ENCODE data around the gene CNOT3. TPM values are rescaled to one million over a fixed set of nuclear protein-coding genes. Genes with fewer than 3 reads are reported as not detected.

The CNOT3 gene
- polyA plus RNA-seq, 1 of the 3 experiments (the other 2 are of a cell fraction) = 14.2 TPM

GRCh38 chr19:54128441-54128725, 9.2 kb upstream of the CNOT3 start:
- Histone ChIP-seq H3K9ac (no peak overlapping the region), H3K9me2 (no peaks in the 10 kb centered on the region), H3K27ac (ENCODE audit: low read depth in 2 of 2, low read length in 1 of 2) (no peak overlapping the region), H4K20me1 (ENCODE audit: insufficient read depth) (no peaks in the 10 kb centered on the region), H3K4me3 (ENCODE audit: low read depth in 2 of 2, low read length in 1 of 2) (no peak overlapping the region), H3K9me3 (no peaks in the 10 kb centered on the region), H3K36me3 (replicated peaks in 1 of 2; ENCODE audit: control insufficient read depth in 1 of 2, insufficient read depth in 2 of 2, low read length in 1 of 2) (peaks cover 0 to 66% of the 10 kb centered on the region in 2 experiments), H3K4me1 (ENCODE audit: control insufficient read depth in 1 of 2, insufficient read depth in 2 of 2, low read depth in 1 of 2, low read length in 1 of 2) (no peaks in the 10 kb centered on the region), H3K4me2 (no peak overlapping the region), H3K27me3 (ENCODE audit: insufficient read depth) (no peaks in the 10 kb centered on the region), H3F3A (replicated peaks; ENCODE audit: insufficient read depth) (no peaks in the 10 kb centered on the region), H2AFZ (ENCODE audit: low read depth) (no peak overlapping the region), H3K79me2 (ENCODE audit: insufficient read depth) (no peaks in the 10 kb centered on the region)
- 89% methylated on average over 19 of the region's 20 CpGs for WGBS (ENCODE audit: low lambda C conversion rate)
- no peak for DNase-seq
- POLR2A ChIA-PET = no interaction called here
- TF ChIP-seq SMC3 (IDR thresholded peaks at IDR 0.05; ENCODE audit: low read depth, low read length) = no peak
- no peak for TF ChIP-seq TCF12 (IDR thresholded peaks at IDR 0.05)
- TF ChIP-seq, protein P1, sequence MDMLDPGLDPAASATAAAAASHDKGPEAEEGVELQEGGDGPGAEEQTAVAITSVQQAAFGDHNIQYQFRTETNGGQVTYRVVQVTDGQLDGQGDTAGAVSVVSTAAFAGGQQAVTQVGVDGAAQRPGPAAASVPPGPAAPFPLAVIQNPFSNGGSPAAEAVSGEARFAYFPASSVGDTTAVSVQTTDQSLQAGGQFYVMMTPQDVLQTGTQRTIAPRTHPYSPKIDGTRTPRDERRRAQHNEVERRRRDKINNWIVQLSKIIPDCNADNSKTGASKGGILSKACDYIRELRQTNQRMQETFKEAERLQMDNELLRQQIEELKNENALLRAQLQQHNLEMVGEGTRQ (IDR thresholded peaks at IDR 0.05; ENCODE audit: borderline replicate concordance, low read depth, low read length) = no peak
- CTCF ChIA-PET = no interaction called here

DNA sequence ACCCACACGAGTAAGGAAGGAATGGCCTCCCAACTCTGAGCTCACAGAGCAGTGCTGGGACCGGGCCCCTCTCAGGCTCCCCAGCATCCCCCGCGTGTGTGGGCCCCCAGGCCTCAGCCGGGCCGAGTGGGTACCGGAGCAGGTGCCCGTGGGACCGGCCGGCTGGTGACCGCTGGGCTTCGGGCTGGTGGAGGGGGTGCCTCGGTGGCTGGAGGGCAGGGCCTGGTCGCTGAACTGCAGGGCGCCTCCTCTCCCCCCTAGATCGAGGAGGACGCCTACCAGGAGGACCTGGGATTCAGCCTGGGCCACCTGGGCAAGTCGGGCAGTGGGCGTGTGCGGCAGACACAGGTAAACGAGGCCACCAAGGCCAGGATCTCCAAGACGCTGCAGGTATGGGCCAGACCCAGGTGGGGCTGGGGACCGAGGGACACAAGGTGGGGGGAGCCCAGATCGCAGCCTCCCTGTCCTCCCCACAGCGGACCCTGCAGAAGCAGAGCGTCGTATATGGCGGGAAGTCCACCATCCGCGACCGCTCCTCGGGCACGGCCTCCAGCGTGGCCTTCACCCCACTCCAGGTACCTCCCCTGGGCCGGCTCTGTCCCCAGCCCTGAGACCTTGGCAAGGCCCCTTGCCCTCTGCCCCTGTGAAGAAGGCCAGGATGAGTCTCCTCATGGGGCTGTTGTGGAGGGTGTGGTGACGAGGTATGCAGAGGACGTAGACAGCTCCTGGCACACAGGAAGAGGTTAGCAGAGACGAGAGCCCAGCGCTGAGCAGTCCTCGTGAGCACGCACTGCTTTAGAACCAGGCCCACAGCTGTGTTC, 8.6 kb upstream of the CNOT3 start:
- ChIA-PET CTCF (no interaction called here), POLR2A (no interaction called here)
- Histone ChIP-seq H3K9me2 (no peaks in the 10 kb centered on the region), H3K27me3 (ENCODE audit: insufficient read depth) (no peaks in the 10 kb centered on the region), H4K20me1 (ENCODE audit: insufficient read depth) (no peaks in the 10 kb centered on the region), H3K27ac (ENCODE audit: low read depth in 2 of 2, low read length in 1 of 2) (no peak overlapping the region), H3K79me2 (ENCODE audit: insufficient read depth) (no peaks in the 10 kb centered on the region), H3K4me1 (ENCODE audit: control insufficient read depth in 1 of 2, insufficient read depth in 2 of 2, low read depth in 1 of 2, low read length in 1 of 2) (no peaks in the 10 kb centered on the region), H3K9ac (no peak overlapping the region), H3K36me3 (replicated peaks in 1 of 2; ENCODE audit: control insufficient read depth in 1 of 2, insufficient read depth in 2 of 2, low read length in 1 of 2) (peaks cover 0 to 60% of the 10 kb centered on the region in 2 experiments), H3F3A (replicated peaks; ENCODE audit: insufficient read depth) (no peaks in the 10 kb centered on the region), H2AFZ (ENCODE audit: low read depth) (no peak overlapping the region), H3K4me2 (no peak overlapping the region), H3K9me3 (no peaks in the 10 kb centered on the region), H3K4me3 (ENCODE audit: low read depth in 2 of 2, low read length in 1 of 2) (no peak overlapping the region)
- no peak for DNase-seq
- TF ChIP-seq TAF1 (IDR thresholded peaks at IDR 0.05; ENCODE audit: borderline replicate concordance, low read depth, low read length) (no peak), IRF3 (IDR thresholded peaks at IDR 0.05; ENCODE audit: low read depth, low read length) (no peak), SIN3A (IDR thresholded peaks at IDR 0.05; ENCODE audit: borderline replicate concordance, low read depth, low read length) (no peak)
- WGBS (ENCODE audit: low lambda C conversion rate) = 96% methylated on average over 25 of the region's 41 CpGs

DNA sequence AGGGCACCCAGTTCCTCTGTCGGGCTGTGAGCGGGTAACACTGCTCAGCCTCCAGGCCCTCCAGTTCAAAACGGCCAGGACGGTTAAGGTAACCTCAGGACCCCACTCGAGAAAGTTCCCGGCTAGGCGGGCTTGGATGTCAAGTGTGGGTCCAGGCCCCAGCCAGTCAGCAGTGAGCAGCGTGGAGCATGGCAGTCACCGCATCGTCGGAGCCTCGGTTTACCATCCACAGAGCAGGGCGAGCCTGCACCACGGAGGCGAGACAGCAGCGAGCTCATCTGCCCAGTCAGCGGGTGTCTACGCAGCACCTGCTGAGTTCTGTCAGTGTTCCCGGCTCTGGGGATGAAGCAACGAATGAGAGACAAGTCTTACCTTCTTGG, 8.0 kb upstream of the CNOT3 start:
- no peak for DNase-seq
- Histone ChIP-seq H3K9ac (no peak overlapping the region), H3K4me2 (no peak overlapping the region), H2AFZ (ENCODE audit: low read depth) (no peak overlapping the region), H3K27me3 (ENCODE audit: insufficient read depth) (no peaks in the 10 kb centered on the region), H3K4me1 (ENCODE audit: control insufficient read depth in 1 of 2, insufficient read depth in 2 of 2, low read depth in 1 of 2, low read length in 1 of 2) (no peaks in the 10 kb centered on the region), H3K79me2 (ENCODE audit: insufficient read depth) (no peaks in the 10 kb centered on the region), H3K9me3 (no peaks in the 10 kb centered on the region), H3K36me3 (replicated peaks in 1 of 2; ENCODE audit: control insufficient read depth in 1 of 2, insufficient read depth in 2 of 2, low read length in 1 of 2) (peaks cover 0 to 54% of the 10 kb centered on the region in 2 experiments), H3F3A (replicated peaks; ENCODE audit: insufficient read depth) (no peaks in the 10 kb centered on the region), H3K4me3 (ENCODE audit: low read depth in 2 of 2, low read length in 1 of 2) (no peak overlapping the region), H3K9me2 (no peaks in the 10 kb centered on the region), H3K27ac (ENCODE audit: low read depth in 2 of 2, low read length in 1 of 2) (no peak overlapping the region), H4K20me1 (ENCODE audit: insufficient read depth) (no peaks in the 10 kb centered on the region)
- WGBS (ENCODE audit: low lambda C conversion rate) = 93% methylated on average over 19 of the region's 20 CpGs
- CTCF ChIA-PET = no interaction called here
- POLR2A ChIA-PET = no interaction called here
- TF ChIP-seq, protein P2, sequence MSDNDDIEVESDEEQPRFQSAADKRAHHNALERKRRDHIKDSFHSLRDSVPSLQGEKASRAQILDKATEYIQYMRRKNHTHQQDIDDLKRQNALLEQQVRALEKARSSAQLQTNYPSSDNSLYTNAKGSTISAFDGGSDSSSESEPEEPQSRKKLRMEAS (IDR thresholded peaks at IDR 0.05; ENCODE audit: low read depth) = no peak
- TF ChIP-seq RXRA (IDR thresholded peaks at IDR 0.05; ENCODE audit: borderline replicate concordance, low read depth) (no peak), RAD21 (IDR thresholded peaks at IDR 0.05; ENCODE audit: low read length) (no peak), FOXM1 (IDR thresholded peaks at IDR 0.05; ENCODE audit: low read depth) (no peak), SIN3A (IDR thresholded peaks at IDR 0.05; ENCODE audit: borderline replicate concordance, low read depth, low read length) (no peak), EZH2phosphoT487 (IDR thresholded peaks at IDR 0.05; ENCODE audit: borderline replicate concordance, low read depth) (no peak), RFX5 (IDR thresholded peaks at IDR 0.05; ENCODE audit: low read length) (no peak), YY1 (IDR thresholded peaks at IDR 0.05; ENCODE audit: low read depth) (no peak), GABPA (IDR thresholded peaks at IDR 0.05; ENCODE audit: low read depth) (no peak), JUND (IDR thresholded peaks at IDR 0.05) (no peak), ELF1 (IDR thresholded peaks at IDR 0.05) (no peak)
- TF ChIP-seq, protein P1 (IDR thresholded peaks at IDR 0.05; ENCODE audit: borderline replicate concordance, low read depth, low read length) = no peak
